Activated naive CD8-positive, alpha-beta T cell treated with anti-CD3 and anti-CD28 coated beads, Interleukin-2, amount 10 ng/mL, durations not matched to agents 7 days and 5 days (primary cell): ENCODE results near the gene TET3. TPM values are rescaled to one million over a fixed set of nuclear protein-coding genes. Genes with fewer than 3 reads are reported as not detected.

Experiments used
- ATAC-seq: fragments of 150-1000 bp; cut with Tn5 transposase; one replicate; pipeline ENCODE4 v1.10.0; 2021; ENCODE audit warnings: low read depth, moderate library complexity
- POLR2A ChIA-PET: fragments of 350-600 bp; sonication (Branson Sonifier 250); formaldehyde crosslinking; loops from one replicate; lab custom pipeline; 2021; ENCODE audit warnings: antibody characterized with exemption; lab: Charles Lee
- DNase-seq: peaks from one replicate; pipeline ENCODE4 v3.0.0; 2021
- H3K27ac Mint-ChIP-seq: one replicate; pipeline ENCODE4 v1.8.0; 2022; ENCODE audit warnings: mild to moderate bottlenecking, mixed read lengths
- H3K27me3 Mint-ChIP-seq: one replicate; pipeline ENCODE4 v1.8.0; 2022; ENCODE audit warnings: mild to moderate bottlenecking, moderate library complexity, mixed read lengths
- H3K36me3 Mint-ChIP-seq: one replicate; pipeline ENCODE4 v1.8.0; 2021; ENCODE audit warnings: mild to moderate bottlenecking, mixed read lengths
- H3K4me1 Mint-ChIP-seq: one replicate; pipeline ENCODE4 v1.8.0; 2021; ENCODE audit warnings: mixed read lengths
- H3K4me3 Mint-ChIP-seq: one replicate; pipeline ENCODE4 v1.8.0; 2022; ENCODE audit warnings: mild to moderate bottlenecking, moderate library complexity, mixed read lengths
- H3K9me3 Mint-ChIP-seq: one replicate; pipeline ENCODE4 v1.8.0; 2021; ENCODE audit warnings: mixed read lengths
- total RNA-seq, 2 experiments: library from RNA; stranded (reverse); gene quantifications; one replicate each; pipeline ENCODE4 v1.2.3, GENCODE V29; 2021

Gene TET3
- total RNA-seq, 2 experiments from 2014 or later, result 19.9 to 21.0 TPM

GRCh38 chr2:73984922-73985307 is 205 bp downstream of the TET3 start:
- Mint-ChIP-seq H3K9me3 (no peaks in the 10 kb centered on the region), H3K27ac (no peak overlapping the region), H3K36me3 (peaks cover 21% of the 10 kb centered on the region), H3K4me1 (peaks cover 62% of the 10 kb centered on the region), H3K27me3 (no peaks in the 10 kb centered on the region), H3K4me3 (peak overlapping the region; percentile 43)
- POLR2A ChIA-PET, result interaction anchor here (1.1 to 5.3 kb wide), 4 partner anchors 14 to 193 kb away, joined by 3 to 40 read pairs (median 11); partner anchors contain the start of genes DGUOK and MOB1A
- ATAC-seq (peak; percentile 32), DNase-seq (peak; percentile 82)

- no peaks in the 10 kb centered on the region for H3K27me3 Mint-ChIP-seq
- peaks cover 3% of the 10 kb centered on the region for H3K9me3 Mint-ChIP-seq
- DNase-seq, result peak; percentile 74
- POLR2A ChIA-PET, result interaction anchor here (0.7 to 5.3 kb wide), 7 partner anchors 15 to 214 kb away, joined by 3 to 40 read pairs (median 3); partner anchors contain the start of genes DGUOK and MOB1A
- H3K4me3 Mint-ChIP-seq, result peak overlapping the region; percentile 83
- peaks cover 27% of the 10 kb centered on the region for H3K36me3 Mint-ChIP-seq
- H3K4me1 Mint-ChIP-seq, result peaks cover 63% of the 10 kb centered on the region
- ATAC-seq, result peak; percentile 32
- H3K27ac Mint-ChIP-seq, result peak overlapping the region; percentile 91
Measured at GRCh38 chr2:73985308-73986084, 786 bp downstream of the TET3 start.

- Mint-ChIP-seq H3K9me3 (peaks cover 6% of the 10 kb centered on the region), H3K36me3 (peaks cover 33% of the 10 kb centered on the region), H3K27me3 (no peaks in the 10 kb centered on the region), H3K4me3 (peak overlapping the region; percentile 83), H3K27ac (peak overlapping the region; percentile 91), H3K4me1 (peaks cover 59% of the 10 kb centered on the region)
- POLR2A ChIA-PET, result interaction anchor here (0.7 to 5.3 kb wide), 11 partner anchors 14 to 214 kb away, joined by 3 to 40 read pairs (median 4); partner anchors contain the start of genes DGUOK and MOB1A
- peak; percentile 11 for ATAC-seq
- DNase-seq, result peak; percentile 60
Measured at GRCh38 chr2:73986085-73986681, 1.5 kb downstream of the TET3 start.

GRCh38 chr2:73987109-73987947 is 2.6 kb downstream of the TET3 start:
- Mint-ChIP-seq H3K27me3 (no peaks in the 10 kb centered on the region), H3K4me3 (peak overlapping the region; percentile 83), H3K4me1 (peaks cover 56% of the 10 kb centered on the region), H3K9me3 (peaks cover 9% of the 10 kb centered on the region), H3K36me3 (peaks cover 42% of the 10 kb centered on the region), H3K27ac (peak overlapping the region; percentile 91)
- DNase-seq (peak; percentile 63), ATAC-seq (peak; percentile 55)
- POLR2A ChIA-PET, result interaction anchor here (0.8 to 5.3 kb wide), 12 partner anchors 10 to 191 kb away, joined by 3 to 40 read pairs (median 4); partner anchors contain the start of gene MOB1A

GRCh38 chr2:73987948-73988700 is 3.4 kb downstream of the TET3 start:
- Mint-ChIP-seq H3K9me3 (peaks cover 9% of the 10 kb centered on the region), H3K36me3 (peaks cover 46% of the 10 kb centered on the region), H3K27me3 (no peaks in the 10 kb centered on the region), H3K4me3 (peak overlapping the region; percentile 83), H3K4me1 (peaks cover 52% of the 10 kb centered on the region), H3K27ac (peak overlapping the region; percentile 27)
- DNase-seq (no peak), ATAC-seq (no peak)
- POLR2A ChIA-PET, result interaction anchor here (0.5 to 5.3 kb wide), 13 partner anchors 14 to 440 kb away, joined by 3 to 40 read pairs (median 5); partner anchors contain the start of genes DGUOK and MOB1A

GRCh38 chr2:73989972-73990371 is 5.3 kb downstream of the TET3 start:
- H3K9me3 Mint-ChIP-seq, result peaks cover 9% of the 10 kb centered on the region
- H3K4me3 Mint-ChIP-seq, result no peak overlapping the region
- POLR2A ChIA-PET, result no interaction called here
- H3K36me3 Mint-ChIP-seq, result peaks cover 51% of the 10 kb centered on the region
- peaks cover 57% of the 10 kb centered on the region for H3K4me1 Mint-ChIP-seq
- no peak for ATAC-seq
- DNase-seq, result no peak
- no peak overlapping the region for H3K27ac Mint-ChIP-seq
- H3K27me3 Mint-ChIP-seq, result no peaks in the 10 kb centered on the region

- Mint-ChIP-seq H3K27ac (no peak overlapping the region), H3K4me3 (no peak overlapping the region), H3K4me1 (peaks cover 57% of the 10 kb centered on the region), H3K27me3 (no peaks in the 10 kb centered on the region), H3K36me3 (peaks cover 51% of the 10 kb centered on the region), H3K9me3 (peaks cover 9% of the 10 kb centered on the region)
- ATAC-seq (no peak), DNase-seq (no peak)
- POLR2A ChIA-PET, result no interaction called here
Measured at GRCh38 chr2:73990531-73990930, 5.8 kb downstream of the TET3 start.

GRCh38 chr2:73992036-73992435 is 7.3 kb downstream of the TET3 start:
- DNase-seq, result no peak

GRCh38 chr2:73993376-73993775 is 8.7 kb downstream of the TET3 start:
- DNase-seq (no peak), ATAC-seq (no peak)
- Mint-ChIP-seq H3K27me3 (no peaks in the 10 kb centered on the region), H3K4me3 (no peak overlapping the region), H3K4me1 (peaks cover 47% of the 10 kb centered on the region), H3K36me3 (peaks cover 41% of the 10 kb centered on the region), H3K27ac (peak overlapping the region; percentile 50), H3K9me3 (peaks cover 9% of the 10 kb centered on the region)
- POLR2A ChIA-PET, result no interaction called here

More at GRCh38 chr2:73992036-73992435, 7.3 kb downstream of the TET3 start:
- H3K4me1 Mint-ChIP-seq, result peaks cover 51% of the 10 kb centered on the region
- H3K36me3 Mint-ChIP-seq, result peaks cover 47% of the 10 kb centered on the region
- no peak for ATAC-seq
- POLR2A ChIA-PET, result no interaction called here
- H3K9me3 Mint-ChIP-seq, result peaks cover 9% of the 10 kb centered on the region
- H3K4me3 Mint-ChIP-seq, result no peak overlapping the region
- H3K27me3 Mint-ChIP-seq, result no peaks in the 10 kb centered on the region
- no peak overlapping the region for H3K27ac Mint-ChIP-seq

GRCh38 chr2:73993778-73994177 is 9.1 kb downstream of the TET3 start:
- H3K27me3 Mint-ChIP-seq, result no peaks in the 10 kb centered on the region
- peaks cover 48% of the 10 kb centered on the region for H3K4me1 Mint-ChIP-seq
- H3K9me3 Mint-ChIP-seq, result peaks cover 9% of the 10 kb centered on the region
- ATAC-seq (no peak), DNase-seq (no peak)
- H3K4me3 Mint-ChIP-seq, result no peak overlapping the region
- H3K27ac Mint-ChIP-seq, result peak overlapping the region; percentile 50
- POLR2A ChIA-PET, result no interaction called here
- H3K36me3 Mint-ChIP-seq, result peaks cover 38% of the 10 kb centered on the region

GRCh38 chr2:73994178-73994831 is 9.6 kb downstream of the TET3 start:
- no peak for DNase-seq
- H3K9me3 Mint-ChIP-seq, result peaks cover 9% of the 10 kb centered on the region
- no peak overlapping the region for H3K4me3 Mint-ChIP-seq
- no peak overlapping the region for H3K27ac Mint-ChIP-seq
- peaks cover 45% of the 10 kb centered on the region for H3K4me1 Mint-ChIP-seq
- peaks cover 36% of the 10 kb centered on the region for H3K36me3 Mint-ChIP-seq
- ATAC-seq, result no peak
- POLR2A ChIA-PET, result no interaction called here
- no peaks in the 10 kb centered on the region for H3K27me3 Mint-ChIP-seq

- no peaks in the 10 kb centered on the region for H3K27me3 Mint-ChIP-seq
- peaks cover 23% of the 10 kb centered on the region for H3K36me3 Mint-ChIP-seq
- no peak overlapping the region for H3K4me3 Mint-ChIP-seq
- peaks cover 43% of the 10 kb centered on the region for H3K4me1 Mint-ChIP-seq
- DNase-seq, result no peak
- H3K9me3 Mint-ChIP-seq, result peaks cover 3% of the 10 kb centered on the region
- ATAC-seq, result no peak
- POLR2A ChIA-PET, result interaction anchor here (0.5 kb wide), 1 partner anchor 15 kb away, joined by 3 read pairs; no protein-coding TSS in a partner anchor
- H3K27ac Mint-ChIP-seq, result no peak overlapping the region
Measured at GRCh38 chr2:73995810-73996209, 11.1 kb downstream of the TET3 start.
